GM04503 (cell line): ENCODE measurements around the gene TBPL1.
A peak's percentile ranks its signal among the peaks of the same experiment; 100 is the strongest.
"Not testable (repeated sequence)": the region's sequence is repeated elsewhere in the genome, so short reads cannot be mapped to it uniquely, and the experiment has no call there.

Experiments used
- DNase-seq: peaks from one replicate; pipeline ENCODE4 v3.0.0-alpha.2; 2012; ENCODE audit warnings: low read depth

The TBPL1 gene

DNA sequence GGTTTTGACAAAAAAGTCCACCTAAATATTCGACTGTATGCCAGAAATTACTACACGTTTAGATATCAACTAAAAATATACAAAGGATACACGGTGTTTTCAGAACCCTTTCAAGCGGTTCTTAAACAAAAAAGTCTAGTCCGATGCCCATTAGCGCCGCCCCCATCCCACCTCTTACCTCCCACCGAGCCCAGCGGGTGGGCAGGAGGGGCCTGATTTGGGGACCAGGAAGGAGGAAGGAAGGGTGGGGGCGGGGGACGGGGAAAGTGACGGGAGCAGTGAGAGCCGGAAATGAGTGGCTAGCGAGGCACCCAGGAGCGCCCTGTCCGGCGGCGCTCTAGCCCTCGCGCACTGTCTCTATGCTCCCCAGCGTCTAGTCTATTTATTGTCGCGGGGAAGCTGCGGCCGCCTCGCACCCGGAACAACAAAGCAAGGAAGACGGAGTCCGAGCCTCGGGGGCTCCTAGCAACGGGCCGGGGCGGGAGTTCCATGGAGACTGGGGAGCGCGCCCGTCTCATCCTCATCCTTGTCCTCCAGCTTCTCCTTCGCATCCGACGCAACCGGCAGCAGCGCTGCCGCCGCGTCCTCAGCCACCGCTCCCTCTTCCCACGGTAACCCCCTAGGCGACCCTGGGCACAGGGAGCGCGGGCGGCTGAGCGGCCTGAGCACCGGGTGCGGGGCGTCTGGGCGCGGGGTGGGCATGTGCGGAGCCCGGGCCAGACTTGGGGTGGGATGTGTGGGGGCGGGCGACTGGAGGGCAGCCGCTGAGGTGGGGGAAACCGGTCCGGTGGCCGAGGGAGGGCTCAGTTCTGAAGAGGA lies at the start of gene TBPL1:
TBPL1 (plus strand) TSS at position 410 of the 819 bp plus-strand sequence. CDS start 26,902 bp downstream, outside the sequence.
- peak; percentile 57 for DNase-seq

DNA sequence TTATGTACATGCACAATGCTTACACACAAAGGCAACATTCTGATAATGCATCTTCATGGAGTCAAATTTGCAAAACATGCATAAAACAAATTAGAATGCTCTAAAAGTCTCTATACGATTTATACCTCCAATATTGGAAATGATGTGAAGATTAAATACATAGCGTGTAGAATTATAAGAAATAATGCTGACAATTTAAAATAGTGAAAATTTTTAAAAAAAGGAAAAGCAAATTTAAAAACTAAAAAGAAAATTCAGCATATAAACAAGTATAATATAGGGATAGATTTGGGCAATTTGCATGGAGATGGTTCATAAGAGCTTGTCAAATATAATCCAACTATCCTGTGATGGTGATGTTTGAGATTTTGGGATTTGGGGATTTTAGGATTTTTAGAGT lies 49.2 kb upstream of the TBPL1 start:
- no peak for DNase-seq

- no peak for DNase-seq
These were observed 47.0 kb upstream of the TBPL1 start for GRCh38 chr6:133906050-133906449.

DNA sequence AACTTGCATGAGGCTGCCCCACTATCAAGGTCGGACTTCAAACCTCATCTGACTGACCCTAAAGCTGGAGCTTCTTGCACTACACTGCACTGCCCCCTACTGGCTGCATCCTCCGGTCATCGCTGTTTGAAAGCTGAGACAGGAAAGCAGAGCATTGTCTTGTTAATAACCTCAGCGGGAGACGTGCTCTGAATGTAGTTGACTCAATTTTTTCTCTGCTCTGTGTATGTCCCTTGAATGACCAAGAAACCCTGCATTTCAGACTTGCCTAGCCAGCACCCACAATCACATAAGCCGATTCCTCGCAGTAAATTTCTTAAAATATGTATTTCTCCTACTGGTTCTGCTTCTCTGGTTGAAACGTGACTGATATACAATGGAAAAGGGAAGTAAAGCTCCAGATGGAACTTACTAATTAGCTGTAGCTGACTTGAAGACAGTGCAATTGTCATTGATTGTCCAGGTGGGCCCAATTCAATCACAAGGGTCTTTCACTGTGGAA lies 36.3 kb upstream of the TBPL1 start:
- peak; percentile 31 for DNase-seq

GRCh38 chr6:133917781-133918180 lies 35.2 kb upstream of the TBPL1 start:
- no peak for DNase-seq

- DNase-seq: no peak
These were observed 34.7 kb upstream of the TBPL1 start for GRCh38 chr6:133918208-133918930.

- no peak for DNase-seq
These were observed 33.7 kb upstream of the TBPL1 start for GRCh38 chr6:133919362-133919761.

DNA sequence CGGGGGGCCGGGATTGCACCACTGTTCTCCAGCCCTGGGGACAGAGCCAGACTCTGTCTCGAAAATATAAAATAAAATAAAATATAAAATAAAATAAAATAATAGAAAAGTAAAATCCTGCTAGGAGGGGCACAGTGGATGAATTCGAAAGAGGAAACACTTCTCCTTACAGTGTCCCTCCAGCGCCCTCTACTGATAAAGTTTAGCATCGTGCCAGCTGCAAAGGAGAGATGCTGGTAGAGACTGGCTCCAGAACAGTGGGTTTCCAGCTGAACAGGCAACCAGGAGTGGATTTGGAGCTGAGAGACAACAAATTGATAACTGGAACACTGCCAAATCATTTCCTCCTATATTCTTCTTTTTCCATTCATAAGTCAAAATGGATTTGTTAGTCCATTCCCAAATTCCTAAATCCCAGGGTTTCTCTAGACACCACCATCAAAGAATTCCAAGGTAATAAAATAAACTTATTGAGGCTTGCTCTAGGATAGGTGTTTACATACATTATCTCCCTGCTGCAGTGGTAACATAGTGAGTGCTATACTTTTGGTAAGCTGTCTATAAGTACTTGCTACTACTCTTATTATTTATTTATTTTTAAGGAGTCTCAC lies 31.7 kb upstream of the TBPL1 start:
- DNase-seq: peak; percentile 16

DNA sequence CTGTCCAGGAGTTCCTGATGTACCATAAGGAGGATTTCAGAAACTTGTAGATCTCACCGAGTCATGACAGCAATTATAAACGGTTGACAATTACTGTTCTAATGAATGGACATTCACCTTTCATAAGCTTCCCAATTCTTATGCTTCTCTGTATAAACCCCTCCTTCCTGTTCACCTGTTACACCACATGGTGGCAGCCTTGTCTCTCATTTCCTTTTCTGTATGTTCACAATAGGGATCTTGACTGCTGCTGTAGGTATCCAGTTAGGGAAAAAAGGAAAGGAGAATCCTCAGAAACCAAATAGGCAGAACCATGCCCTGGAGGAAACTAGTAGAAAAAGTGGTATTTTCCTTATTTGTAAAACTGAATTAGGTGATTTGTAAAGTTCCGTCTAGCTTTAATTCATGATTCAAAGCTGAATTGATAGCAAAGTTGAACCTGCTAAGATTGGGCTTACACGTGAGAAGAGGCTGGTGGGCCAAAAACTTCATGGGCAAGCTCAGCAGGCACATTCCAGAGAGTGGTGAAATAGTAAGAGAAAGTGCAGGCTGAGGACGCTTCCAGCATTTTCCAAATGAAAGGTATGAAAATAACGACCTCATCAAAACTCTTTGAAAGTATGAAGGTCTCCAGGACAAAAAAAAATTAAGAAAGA lies 29.0 kb upstream of the TBPL1 start:
- peak; percentile 28 for DNase-seq

DNA sequence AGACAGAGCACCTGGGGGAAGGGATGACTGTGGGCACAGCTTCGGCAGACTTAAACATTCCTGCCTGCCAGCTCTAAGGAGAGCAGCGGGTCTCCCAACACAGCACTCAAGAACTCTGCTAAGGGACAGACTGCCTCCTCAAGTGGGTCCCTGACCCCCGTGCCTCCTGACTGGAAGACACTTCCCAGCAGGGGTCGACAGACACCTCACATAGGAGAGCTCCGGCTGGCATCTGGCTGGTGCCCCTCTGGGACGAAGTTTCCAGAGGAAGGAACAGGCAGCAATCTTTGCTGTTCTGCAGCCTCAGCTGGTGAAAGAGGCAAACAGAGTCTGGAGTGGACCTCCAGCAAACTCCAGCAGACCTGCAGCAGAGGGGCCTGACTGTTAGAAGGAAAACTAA lies 21.8 kb upstream of the TBPL1 start:
- DNase-seq: not testable (repeated sequence)

GRCh38 chr6:133936352-133936751 lies 16.7 kb upstream of the TBPL1 start:
- not testable (repeated sequence) for DNase-seq

- no peak for DNase-seq
These were observed 15.1 kb upstream of the TBPL1 start for GRCh38 chr6:133937909-133938308.

GRCh38 chr6:133938533-133938932 lies 14.5 kb upstream of the TBPL1 start:
- no peak for DNase-seq

GRCh38 chr6:133939778-133940667 lies 13.0 kb upstream of the TBPL1 start:
- no peak for DNase-seq

GRCh38 chr6:133945158-133945557 lies 7.9 kb upstream of the TBPL1 start:
- DNase-seq: no peak

- no peak for DNase-seq
These were observed 5.6 kb upstream of the TBPL1 start for GRCh38 chr6:133947302-133947900.

DNA sequence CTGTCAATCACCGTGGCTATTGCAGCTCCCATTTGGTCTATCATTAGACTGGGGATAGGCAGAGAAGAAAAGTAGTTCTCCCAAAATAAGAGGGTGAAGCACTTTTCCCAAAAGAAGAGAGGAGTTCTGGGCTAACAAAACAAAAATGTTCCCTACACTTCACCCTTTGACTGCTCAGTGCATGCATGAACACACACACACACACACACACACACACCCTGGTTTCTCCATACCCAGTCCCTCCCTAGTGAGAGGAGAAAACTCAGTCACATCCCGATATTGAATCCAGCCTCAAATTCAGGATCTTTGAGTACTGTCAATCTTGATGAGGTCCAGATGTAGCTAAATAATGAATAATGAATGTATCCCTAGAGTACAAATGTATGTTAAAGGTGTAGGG lies 4.6 kb upstream of the TBPL1 start:
- no peak for DNase-seq

DNA sequence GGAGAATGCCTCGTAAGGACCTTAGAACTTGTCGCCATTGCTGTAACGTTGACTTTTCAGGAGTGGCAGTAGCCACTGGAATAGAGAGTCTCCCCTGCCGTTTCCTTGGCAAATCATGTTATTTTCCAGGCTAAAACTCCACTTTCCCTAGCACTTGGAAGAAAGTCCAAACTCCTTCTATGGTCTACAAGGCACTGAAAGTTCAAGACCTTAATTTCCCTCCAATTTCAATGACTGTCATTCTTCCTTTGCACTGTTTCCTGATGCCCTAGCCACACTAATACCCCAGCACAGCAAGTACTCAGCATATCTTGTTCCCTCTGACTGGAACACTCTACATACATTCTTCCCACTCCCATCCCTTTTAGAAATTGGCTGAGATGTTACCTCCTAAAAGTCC lies 1.8 kb upstream of the TBPL1 start:
- no peak for DNase-seq

DNA sequence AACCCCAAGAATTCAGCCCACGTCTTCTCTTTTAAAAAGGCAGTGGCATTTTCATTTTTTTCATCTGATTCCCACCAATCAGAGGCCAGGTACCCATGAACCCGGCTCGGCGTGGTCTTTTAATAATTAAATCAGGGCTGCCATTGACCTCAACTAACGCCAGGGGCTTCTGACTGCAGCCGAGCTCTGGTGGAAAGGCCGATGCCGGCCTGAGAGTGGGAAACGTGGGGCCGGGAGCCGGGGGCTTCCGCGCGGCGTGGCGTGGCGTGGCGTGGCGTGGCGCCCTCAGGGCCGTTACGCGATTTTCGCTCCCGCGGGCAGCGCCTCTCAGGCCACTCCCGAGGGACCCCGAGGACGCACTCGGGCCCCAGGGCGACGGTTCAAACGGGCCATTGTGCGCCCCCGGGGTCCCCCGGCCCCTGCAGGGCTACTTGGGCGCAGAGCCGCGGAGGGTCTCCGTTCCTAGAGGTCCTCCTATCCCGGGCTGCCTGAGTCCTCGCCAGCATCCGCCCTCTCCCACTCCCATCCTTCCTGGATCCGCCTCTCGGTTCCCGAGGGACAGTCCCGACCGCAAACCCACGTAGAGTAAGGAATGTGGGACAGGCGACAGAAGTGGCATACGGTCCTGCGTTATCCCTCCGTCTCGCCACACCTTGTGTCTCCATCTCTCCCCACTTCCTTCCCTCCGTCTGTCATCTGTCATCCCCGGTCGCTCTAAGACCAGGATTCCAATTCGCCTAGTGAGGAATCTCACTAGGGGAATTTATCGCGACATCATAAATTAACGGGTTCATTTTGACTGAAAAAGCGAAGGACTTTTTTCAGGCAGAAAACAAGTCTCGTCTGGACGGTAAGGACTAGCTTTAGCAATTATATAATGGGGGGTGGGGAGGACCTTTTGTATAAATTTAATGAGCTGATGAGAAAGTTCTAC lies 876 bp upstream of the TBPL1 start:
- peak; percentile 50 for DNase-seq
